GM19328 (cell line): ENCODE measurements around the gene CHD2.
"Not testable (repeated sequence)": the region's sequence is repeated elsewhere in the genome, so short reads cannot be mapped to it uniquely, and the experiment has no call there.

Experiments
- ATAC-seq: cut with Tn5 transposase; IDR thresholded peaks from one replicate; pipeline ENCODE4 v1.9.1; 2021; ENCODE audit warnings: mild to moderate bottlenecking, moderate library complexity; ENCODE audit not compliant: unreplicated experiment

Gene CHD2

DNA sequence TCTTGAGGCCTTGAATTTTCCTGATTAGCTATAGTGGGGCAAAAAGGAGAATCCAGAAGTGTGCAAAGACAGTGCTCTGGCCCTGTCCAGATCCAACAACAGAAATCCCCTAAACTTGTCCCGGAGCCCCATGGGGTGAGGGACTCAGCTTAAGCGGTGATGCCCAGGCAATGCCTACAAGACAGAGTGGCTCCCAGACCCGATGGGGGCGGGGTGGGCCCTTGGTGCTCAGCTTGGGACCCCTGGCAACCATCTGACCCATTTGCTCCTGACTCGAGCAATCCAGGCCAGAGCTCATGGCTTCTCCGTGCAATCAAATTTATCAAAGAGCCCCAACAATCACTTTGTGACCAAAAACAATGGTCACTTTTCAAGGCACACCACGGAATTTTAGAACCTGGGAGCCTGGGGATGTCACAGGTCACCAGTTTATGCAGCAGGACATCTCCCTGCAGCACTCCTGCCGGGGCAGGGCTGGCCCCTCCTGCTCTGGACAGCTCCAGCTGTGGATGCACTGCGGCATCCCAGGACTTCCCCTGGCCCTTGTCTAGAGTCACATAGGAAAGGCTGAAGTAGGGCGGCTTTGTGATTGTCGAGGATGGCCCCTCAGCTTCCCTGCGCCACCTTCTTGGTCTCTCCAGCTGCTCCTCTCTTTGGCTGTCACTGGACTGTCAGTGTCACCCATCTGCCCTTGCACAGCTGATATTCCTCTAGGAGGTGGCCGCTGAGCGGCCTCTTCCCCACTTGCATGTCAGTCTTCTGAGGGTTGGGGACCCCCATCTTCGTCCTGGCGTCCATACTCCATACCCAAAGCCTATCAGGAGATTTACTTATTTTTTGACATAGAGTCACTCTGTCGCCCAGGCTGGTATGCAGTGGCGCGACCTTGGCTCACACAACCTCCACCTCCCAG is 160.5 kb downstream of the CHD2 start:
- no peak for ATAC-seq

DNA sequence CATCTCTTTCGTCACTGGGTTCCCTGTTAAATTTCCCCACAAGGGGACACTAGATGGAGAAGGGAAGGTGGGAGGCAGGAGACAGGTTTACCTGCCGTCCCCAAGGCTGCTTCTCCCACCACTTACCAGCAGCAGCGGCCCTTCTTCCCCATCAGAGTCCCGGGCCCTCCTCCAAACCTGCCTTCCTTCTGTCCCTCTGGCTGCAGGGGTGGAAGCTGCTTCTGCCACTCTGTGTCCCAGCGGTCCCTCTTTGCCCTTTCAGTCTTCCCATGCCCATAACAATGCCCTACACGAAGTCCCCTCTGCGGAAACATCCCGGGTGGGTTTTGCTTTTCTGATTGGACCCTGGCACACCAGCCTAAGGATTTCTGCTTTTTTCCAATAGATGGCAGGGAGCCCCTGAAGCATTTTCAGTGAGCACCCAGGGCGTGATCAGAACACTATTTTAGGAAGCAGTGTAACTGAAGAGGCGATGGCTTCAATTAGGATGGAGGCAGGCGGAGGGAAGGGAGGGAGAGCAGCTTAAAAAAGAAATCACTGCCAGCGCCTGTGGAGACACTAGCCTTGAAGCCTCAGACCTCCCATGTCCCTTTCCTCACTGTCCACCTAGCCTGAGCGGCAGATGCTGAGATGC is 162.6 kb downstream of the CHD2 start:
- ATAC-seq = not testable (repeated sequence)

GRCh38 chr15:93063262-93063671 is 163.1 kb downstream of the CHD2 start:
- ATAC-seq = no peak

- no peak for ATAC-seq
Measured at GRCh38 chr15:93063796-93064690, 163.9 kb downstream of the CHD2 start.

DNA sequence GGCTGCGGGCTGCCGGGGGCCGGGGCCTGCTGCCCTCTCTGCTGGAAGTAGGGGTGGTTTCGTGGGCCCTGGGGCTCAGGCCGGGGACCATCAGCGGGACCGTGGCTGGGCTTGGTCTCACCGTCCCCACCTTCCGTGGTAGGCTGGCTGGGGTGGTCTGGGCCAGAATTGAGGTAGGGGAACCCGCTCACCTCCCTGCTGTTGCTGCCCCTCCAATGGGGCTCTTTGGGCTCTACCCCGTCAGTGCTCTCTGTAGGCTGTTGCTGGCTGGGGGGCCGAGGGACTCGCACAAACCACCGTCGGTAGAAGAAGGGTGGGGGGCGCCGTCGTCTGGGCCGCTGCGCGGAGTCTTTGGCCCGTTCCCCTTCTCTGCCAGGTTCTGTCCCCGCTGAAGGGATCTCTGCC is 165.5 kb downstream of the CHD2 start:
- ATAC-seq = no peak

- ATAC-seq = no peak
Measured at GRCh38 chr15:93066224-93066681, 166.1 kb downstream of the CHD2 start.

GRCh38 chr15:93066834-93067648 is 166.9 kb downstream of the CHD2 start:
- no peak for ATAC-seq

DNA sequence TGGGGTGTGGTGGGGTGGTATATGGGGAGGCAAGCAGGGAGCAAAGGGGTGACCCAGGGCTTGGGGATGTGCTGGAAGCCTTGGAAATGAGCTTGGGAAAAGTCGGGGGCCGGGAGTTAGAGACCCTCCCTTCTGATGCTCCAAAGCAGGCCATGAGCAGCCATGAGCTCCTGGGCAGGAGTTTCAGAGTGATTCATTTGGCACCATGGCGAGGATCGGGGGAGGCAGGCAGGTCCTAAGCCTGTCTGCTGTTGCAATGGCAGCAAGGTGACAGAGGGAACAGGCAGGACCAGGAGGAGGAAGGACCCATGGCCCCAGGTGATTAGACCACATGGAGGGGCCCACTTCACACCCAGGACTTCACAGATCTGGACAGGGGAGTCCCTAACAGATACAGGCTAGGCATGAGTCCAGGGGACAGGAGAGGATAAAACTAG is 167.5 kb downstream of the CHD2 start:
- no peak for ATAC-seq

GRCh38 chr15:93068581-93069199 is 168.6 kb downstream of the CHD2 start:
- ATAC-seq = no peak

DNA sequence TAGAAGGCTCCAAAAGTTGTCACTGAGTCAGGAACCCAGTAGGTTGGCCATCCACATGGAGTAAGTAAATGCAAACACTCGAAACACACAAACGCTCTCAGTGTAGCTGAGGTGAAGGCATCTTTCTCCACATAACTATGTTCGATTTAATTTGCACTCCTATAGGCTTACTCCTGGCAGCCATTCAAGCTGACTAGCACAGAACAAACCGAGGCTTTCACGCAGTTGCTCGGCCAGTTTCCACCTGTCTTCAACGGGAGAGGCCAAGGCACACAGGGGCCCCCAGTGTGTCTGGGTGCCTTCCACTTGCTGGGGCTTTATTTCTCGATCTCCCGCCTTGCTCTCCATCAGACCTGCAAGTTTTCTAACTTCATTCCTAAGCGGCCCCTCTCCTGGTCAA is 170.0 kb downstream of the CHD2 start:
- ATAC-seq = no peak

- no peak for ATAC-seq
Measured at GRCh38 chr15:93070551-93071296, 170.6 kb downstream of the CHD2 start.

- no peak for ATAC-seq
Measured at GRCh38 chr15:93071469-93071936, 171.4 kb downstream of the CHD2 start.

DNA sequence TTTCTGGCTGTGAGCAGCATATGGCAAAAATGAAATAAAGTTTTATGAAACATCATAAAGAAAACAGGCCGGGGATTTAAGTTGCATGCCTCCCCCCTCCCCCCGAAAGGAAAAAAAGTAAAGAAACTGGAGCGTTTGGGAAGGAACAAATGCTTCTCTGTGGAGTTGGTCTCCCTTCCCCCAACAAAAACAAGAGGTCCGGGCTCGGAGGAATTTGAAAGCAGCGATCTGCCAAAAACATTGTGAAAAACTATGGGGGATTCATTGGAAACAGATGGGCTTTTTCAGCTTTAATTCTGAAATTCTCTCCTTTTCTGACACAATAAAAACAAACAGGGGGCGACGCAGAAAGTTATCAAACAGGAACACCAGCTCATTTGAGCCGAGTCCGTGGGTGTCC is 171.9 kb downstream of the CHD2 start:
- ATAC-seq = no peak

DNA sequence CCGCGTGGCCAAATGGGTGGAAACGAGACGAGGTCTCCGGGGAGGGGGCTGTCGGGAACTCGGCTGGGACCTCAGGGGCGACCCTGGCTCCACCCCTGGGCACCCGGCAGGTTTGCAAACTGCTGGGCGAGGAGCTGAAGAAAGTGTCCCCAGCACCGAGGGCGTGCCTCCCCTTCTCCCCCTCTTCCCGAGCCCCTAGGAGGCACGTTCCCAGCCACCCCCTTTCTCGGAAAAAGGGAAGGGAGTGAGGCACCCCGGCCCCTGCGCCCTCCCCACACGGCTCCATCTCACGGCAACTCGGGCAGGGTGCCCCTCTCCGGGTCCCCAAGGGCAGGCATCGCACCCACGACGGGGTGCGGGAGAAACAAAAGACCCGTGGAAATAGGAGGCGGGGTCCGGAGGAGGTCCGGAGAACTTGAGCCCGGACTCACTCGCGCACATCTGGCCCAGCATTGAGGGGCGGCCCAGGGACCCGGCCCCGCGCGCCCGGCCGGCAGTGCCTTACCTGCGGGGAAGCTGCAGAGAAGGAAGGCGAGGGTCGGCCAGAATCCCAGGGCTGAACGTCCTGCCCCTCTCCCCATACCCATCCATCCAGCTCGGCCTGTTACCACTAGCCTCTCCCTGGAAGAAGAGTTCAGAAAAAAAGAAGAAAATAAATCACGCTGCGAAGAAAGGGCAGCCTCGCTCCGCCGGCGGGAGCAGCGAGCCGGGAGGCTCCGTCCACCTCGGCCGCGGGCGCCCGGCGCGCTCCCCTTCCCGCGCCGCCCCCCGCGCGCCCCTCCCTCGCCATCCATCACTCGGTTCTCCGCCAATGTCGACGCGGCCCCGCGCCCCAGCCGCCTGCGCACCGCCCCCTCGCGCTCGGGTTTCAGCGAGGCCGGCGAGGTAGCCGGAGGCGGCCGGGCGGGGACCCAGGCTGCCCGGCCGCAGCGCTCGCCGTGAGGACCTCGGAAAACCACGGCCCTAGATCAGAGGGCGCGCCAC is 172.6 kb downstream of the CHD2 start:
- ATAC-seq = no peak

GRCh38 chr15:93073465-93073952 is 173.4 kb downstream of the CHD2 start:
- no peak for ATAC-seq

DNA sequence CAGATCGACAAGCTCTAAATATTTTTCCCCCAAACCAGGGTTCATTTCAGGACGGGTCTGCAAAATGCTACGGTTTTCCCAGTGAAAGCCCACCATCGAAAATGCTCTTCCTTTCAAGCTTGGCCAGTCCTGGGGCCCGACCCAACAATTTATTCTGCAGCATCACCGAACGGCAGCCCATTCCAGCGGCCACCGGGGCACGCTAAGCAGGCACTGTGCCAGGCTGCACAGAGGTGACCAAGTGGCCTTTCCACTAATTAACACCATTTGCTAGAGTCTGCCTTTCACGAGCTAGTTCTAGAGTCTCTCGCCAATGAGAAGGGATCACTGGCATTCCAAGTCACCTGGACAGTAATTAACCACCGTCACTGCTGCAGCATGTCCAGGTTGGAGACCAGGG is 174.5 kb downstream of the CHD2 start:
- ATAC-seq = no peak

DNA sequence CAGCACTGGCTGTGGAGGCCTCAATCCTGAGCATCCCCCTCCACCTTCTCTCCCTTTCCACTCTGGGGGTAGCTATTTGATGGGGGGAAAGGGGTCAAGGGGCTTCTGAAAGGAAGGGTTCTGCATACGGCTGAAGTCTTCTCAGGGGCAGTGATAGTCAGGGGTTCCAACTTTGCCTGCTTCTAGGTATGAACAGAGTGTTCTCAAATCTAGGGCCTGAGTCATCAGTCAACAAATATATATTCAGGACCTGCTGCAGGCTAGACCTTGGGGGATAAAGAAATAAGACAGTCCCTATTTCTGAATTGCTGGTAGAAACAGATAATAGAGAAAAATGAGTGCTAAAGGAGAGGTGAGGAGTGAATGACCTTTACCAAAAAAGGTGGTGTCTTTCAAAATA is 176.1 kb downstream of the CHD2 start:
- no peak for ATAC-seq

DNA sequence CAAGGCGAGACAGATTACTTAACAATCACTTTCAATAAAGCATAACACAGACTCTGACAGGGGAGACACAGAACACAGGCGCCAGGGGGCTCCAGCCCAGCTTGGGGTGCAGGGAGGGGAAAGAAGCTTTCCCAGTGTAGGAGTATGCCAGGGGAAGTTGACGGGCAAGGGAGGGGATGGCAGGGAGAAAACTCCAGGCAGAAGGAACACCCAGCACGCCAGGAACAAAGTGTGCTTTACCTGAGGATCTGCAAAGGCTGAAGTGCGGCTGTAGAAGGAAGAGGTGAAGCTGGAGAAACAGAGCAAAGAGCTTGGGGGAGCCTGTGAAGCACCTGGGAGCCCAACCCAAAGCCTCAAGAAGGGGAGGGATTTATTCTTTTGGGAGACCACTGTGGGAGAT is 176.8 kb downstream of the CHD2 start:
- ATAC-seq = no peak
